GM21526 (cell line): ENCODE results near the gene C1orf52.
A peak's percentile ranks its signal among the peaks of the same experiment; 100 is the strongest.
"Not testable (repeated sequence)": the region's sequence is repeated elsewhere in the genome, so short reads cannot be mapped to it uniquely, and the experiment has no call there.

ENCODE experiments used
- ATAC-seq: cut with Tn5 transposase; IDR thresholded peaks from one replicate; pipeline ENCODE4 v1.9.1; 2021; ENCODE audit warnings: moderate library complexity; ENCODE audit not compliant: unreplicated experiment, low FRiP score

The C1orf52 gene

DNA sequence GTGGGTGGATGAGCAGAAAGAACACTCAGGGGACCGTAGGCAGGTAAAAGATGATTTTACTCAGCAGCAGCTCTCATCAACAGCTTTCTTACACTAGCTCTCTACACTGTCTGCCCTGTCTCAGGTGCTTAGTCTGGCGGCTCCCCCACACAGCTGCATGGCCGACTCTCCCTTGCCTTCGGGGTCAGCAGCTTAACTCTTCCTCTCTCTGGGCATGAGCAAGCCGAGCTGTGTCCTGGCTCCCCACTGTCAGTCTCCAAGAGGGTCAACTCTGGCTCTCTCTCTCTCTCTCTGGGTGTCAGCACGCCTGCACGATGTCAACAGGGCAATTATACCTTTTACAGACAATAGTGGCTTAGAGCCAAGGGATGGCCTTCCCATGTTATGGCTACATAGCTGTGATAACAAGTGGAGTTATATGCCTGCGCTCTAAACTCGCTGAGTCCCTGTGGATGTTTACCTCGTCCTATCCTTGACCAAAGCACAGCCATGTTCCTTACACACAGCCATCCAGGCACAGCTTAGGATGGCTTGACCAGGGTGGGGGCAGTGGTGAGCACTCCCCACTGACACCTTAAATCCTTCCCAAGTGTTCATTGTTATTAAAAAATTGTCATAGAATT, 20.1 kb upstream of the C1orf52 start:
- ATAC-seq = no peak

DNA sequence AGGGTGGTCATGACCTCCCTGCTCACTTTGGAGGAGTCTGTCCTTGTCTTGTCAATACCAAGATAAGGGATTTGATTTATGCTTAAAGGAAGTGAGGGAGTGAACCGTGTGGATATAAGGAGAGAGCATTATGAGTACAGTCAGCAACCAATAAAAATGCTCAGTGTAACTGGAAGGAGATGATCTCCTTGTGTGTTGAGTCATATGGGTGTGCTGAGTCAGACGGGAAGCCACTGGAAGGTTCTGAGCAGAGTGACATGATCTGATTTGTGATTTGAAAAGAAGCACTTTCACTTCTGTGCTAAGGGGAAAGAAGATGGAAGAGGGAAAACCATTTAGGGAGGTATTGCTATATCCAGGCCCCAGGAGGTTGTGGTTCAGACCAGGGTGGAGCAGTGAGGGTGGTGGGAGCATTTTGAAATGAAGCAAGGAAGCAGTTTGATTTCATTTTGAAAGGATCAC, 19.4 kb upstream of the C1orf52 start:
- no peak for ATAC-seq

GRCh38 chr1:85277802-85278201, 18.3 kb upstream of the C1orf52 start:
- ATAC-seq = no peak

DNA sequence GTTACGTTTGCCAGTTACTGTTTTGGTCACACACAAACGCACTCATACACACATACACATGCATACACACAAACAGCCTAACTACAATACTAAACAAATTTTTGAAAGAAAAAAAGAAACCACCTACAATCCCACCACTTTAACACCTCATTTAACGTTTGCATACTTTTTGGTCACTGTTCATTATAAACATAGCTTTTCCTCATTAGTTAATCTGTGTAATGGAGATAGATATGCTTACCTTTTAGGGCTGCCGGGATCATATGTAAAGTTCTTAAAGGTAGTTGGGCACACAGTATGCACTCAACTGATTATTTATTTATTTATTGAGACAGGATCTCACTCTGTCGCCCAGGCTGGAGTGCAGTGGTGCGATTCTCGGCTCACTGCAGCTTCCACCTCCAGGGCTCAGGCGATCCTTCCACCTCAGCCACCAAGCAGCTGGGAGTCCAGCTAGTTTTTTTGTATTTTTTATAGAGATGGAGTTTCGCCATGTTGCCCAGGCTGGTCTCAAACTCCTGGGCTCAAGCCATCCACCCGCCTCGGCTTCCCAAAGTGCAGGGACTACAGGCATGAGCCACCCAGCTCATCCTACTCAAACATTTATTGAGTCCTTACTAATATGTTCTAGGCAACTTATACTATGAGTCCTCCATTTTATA, 17.6 kb upstream of the C1orf52 start:
- ATAC-seq = no peak

DNA sequence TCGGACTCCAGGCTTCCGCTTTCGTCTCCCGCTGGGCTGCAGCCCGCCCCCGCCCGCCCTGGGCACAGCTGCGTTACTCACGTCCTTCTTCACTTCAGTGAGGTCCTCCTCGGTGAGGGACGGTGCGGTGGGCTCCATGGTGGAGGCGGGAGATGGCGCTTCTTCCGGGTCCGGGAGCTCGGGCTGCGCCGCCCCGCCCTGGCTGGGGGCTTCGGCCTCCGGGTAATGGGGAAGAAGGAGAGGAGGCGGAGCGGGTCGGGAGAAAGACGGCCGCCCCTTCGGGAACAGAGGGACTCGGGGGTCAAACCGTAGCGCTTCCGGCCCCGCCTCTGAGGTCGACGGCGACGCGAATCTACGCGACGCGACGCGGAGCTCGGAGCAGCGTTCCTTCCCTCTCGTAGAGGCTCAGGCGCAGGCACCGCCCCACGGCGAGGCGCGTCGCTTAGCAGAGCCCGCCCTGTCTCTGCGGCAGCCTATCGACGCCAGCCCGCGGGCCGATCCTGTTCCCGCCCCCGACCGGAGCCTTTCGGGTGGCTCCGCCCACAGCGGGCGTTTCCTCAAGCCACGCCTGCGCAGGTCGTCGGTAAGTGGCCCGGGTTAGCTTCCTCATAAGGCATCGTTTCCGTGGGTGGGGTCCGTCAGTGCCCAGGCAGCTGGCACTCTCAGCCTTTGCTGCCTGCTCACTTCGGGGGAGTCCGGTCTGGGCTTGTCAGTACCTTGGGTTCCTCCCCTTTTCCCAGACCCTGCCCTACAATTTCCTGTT, 16.9 kb upstream of the C1orf52 start, which contains the start of gene BCL10:
Gene BCL10 (minus strand): TSS at position 418 of the 763 bp plus-strand sequence. CDS start 280 bp downstream, at position 138.
- peak; percentile 97 for ATAC-seq

GRCh38 chr1:85275701-85276214, 16.3 kb upstream of the C1orf52 start:
- ATAC-seq = no peak

DNA sequence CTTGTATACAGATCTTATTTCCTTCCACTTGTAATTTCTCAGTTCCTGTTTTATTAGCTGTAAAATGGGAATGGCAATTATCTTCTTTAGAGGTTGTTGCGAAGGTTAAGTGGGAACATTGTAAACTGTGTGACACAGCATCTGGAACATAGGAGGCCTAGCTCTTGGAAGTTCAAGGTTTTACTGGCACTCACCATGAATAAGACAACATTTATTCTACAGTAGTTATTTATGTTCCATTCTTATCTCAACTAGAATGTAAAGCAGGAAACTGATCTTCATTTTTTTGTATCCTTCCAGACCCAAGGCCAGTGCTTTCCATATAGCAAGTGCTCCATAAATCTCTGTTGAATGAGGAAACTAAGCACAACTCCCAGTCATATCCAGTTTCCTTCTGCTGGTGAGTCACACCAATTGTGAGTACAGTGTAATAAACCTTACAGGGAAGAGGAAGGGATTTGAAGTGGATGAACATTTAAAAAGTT, 15.5 kb upstream of the C1orf52 start:
- ATAC-seq = no peak

DNA sequence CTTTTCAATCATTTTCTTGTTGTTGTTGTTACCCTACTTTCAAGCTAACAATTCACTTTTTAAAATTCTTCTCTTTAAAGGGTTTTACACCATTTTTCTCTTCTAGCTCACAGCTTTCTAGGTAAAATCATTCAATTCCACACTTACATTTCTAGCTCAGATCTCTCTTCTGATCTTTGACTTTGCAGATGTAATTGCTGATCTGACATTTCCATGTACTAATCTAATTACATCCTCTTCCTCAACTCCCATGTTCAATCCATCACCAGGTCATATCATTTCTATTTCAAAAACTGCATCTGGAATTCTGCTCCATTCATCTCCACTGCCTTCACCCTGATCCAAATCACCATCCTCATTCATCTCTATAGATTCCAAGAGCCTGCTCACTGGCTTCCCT, 13.9 kb upstream of the C1orf52 start:
- no peak for ATAC-seq

GRCh38 chr1:85268801-85269585, 9.5 kb upstream of the C1orf52 start:
- ATAC-seq = no peak

DNA sequence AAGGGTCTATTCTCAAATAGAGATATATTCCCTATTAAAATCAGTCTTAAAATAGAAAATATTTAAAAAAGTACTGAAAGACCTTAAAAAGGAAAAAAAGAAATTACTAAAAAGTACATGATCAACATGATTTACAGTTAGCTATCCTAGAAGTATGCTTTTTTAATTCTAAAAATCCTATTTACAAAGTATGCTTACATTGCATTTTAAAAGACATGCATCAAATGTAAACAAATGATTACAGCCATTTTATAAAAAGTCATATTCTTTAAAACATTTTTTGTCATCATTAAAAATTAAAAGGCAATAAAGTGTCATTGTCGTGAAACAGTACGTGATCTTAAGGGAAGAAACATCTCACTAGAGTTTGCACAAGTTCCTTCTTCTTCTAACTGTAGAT, 7.9 kb upstream of the C1orf52 start:
- no peak for ATAC-seq

DNA sequence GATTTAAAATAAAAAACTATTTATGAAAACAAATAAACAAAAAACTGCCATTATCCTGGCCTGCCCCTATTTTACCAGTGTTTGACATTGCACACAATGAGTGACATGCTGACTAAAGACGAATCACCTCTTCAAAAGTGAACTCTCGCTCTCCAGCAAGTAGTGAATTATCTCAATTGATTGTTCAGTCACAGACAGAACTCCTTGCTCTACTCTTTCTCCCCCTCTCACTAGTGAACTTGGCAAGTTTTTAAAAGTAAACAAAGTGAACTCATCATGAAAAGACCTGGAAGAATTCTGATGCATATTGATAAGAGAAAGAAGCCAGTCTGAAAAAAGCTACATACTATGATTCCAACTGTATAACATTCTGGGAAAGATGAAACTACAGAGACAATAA, 4.7 kb upstream of the C1orf52 start:
- no peak for ATAC-seq

GRCh38 chr1:85262985-85263384, 3.5 kb upstream of the C1orf52 start:
- ATAC-seq = no peak

GRCh38 chr1:85259912-85260274, 431 bp upstream of the C1orf52 start:
- peak; percentile 9 for ATAC-seq

- ATAC-seq = no peak
Measured at GRCh38 chr1:85258536-85259117, 835 bp downstream of the C1orf52 start.

- not testable (repeated sequence) for ATAC-seq
Measured at GRCh38 chr1:85249042-85249441, 10.4 kb downstream of the C1orf52 start.

DNA sequence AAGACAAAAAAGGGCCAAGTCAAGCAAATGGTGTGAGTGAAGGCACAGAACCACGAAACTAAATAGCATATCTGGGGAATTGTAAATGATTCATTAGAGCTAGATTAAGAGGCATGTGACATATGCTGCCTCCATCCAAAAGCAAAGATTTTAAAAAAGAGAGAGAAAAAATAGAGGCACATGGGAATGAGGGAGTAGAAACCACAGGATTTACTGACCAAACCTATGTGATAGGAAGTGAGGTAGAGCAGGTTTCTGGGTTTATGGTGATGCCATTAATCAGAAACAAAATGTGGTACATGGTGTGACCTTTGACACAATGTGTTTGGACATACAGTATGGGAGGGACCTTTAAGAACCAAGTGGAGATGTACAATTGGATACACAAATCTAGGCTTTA, 13.6 kb downstream of the C1orf52 start:
- ATAC-seq = no peak

DNA sequence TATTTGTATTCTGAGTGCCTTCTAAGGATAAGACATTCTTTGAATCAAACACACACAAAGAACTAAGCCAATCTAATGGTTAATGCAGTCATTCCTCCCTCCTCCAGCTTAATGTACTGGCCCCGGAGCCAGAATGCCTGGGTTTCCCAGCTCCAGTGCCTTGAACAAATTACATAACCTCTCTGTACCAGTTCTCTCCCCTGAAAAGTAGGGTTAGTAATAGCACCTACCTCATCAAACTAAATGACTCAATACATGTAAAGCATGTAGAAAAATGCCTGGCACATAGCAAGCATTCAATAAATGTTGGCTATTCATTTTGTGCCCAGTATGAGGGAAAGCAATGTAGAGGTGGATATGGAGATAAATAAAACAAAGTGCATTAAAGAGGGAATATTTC, 14.0 kb downstream of the C1orf52 start:
- ATAC-seq = no peak

- ATAC-seq = no peak
Measured at GRCh38 chr1:85244271-85245061, 15.0 kb downstream of the C1orf52 start.

DNA sequence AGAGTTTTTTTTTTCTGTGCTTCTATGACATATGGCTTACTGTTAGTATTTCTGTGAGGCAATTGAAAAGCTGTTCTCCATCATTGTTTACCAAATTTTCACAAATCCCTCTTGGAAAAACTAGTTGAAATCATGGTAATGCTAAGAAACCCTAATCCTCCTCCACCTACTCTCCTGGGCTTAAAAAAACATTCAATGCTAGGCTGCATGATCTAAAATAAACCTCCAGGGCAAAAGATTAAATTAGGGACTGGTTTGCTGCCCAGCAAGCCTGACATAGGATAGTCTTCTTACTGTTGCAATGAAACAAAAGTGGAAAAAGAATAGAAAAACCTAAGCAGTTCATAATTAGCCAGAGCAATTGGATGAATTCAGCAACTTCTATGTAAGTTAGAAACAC, 16.1 kb downstream of the C1orf52 start:
- ATAC-seq = no peak
